AG20443 (cell line): ENCODE measurements around the gene FKBP1A.

ENCODE experiments used
- DNase-seq: peaks from one replicate; pipeline ENCODE4 v3.0.0; 2012; ENCODE audit warnings: low spot score, mixed read lengths

The FKBP1A gene

DNA sequence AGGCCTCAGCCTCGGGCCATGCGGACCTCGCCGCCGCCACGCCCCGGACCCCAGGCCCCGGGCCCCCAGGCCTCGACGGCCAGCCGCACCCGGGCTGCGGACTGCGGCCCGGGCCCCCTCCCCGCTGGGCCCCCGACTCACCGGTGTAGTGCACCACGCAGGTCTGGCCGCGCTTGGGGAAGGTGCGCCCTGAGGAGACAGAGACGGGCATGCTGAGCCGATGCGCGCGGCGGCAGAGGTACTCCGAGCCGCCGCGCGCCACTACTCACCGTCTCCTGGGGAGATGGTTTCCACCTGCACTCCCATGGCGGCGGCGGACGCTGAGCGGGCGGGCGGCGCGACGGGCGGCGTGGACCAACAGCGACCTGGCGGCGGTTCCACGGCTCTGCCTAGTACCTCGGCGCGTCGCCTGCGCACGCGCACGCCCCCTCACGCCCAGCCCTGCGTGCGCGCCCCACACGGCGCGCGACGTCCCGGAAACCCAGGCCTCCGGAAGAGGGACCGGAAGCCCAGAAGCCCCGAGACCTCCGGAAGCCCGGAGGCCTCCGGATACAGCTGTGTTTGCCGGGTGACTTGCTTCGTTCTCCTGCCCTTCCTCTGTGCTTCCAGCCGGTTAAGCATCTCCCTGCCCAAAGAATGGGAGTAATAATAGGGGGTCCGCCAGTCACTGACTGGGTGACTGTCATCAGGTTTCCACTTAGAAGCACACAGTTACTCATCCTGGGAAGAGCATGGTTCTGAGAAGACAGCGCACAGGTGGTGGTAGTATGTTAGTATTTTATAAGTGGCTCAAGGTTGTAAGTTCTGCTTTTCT lies at the start of gene FKBP1A:
TSS of gene FKBP1A (minus strand) at position 362 of the 814 bp plus-strand sequence. CDS start at position 306, 56 bp downstream.
- peak; percentile 99 for DNase-seq

DNA sequence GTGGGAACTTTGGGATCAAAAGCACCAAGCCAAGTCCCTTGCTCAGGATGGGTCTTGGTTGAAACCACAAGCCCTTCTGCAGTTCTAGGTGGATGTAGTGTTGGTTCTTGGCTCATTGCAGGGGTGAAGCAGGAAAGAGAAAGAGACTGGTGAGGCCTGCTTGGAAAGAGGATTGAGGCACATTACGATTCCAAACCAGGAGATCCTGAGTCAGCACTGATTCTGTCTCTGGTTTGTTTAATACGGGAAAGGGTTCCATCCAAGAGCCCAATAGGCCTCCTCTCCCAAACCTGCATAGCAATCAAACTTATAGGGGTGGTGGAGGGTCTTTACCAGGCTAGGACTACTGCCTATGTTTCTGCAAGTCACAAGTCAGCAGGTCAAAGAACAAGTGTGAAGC lies 49.5 kb upstream of the FKBP1A start:
- DNase-seq, result no peak

DNA sequence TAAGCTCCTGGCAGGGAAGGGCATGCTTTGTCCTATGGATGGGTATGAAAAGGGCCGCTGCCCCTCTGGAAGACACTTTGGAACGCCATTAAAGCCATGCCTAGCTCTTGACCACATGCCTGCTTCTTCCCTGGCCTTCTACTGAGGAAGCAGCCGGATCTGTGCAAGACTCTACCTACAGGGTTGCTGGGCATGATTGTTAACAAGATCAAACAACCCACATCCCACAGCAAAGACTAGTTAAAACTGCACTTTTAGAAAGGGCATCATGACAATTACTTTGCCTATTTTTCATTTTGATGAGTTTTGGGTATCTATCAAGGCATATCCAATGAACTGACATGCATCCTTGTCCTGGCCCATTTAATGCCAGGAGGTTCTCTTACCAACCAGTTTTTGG lies 48.3 kb upstream of the FKBP1A start:
- DNase-seq, result no peak

DNA sequence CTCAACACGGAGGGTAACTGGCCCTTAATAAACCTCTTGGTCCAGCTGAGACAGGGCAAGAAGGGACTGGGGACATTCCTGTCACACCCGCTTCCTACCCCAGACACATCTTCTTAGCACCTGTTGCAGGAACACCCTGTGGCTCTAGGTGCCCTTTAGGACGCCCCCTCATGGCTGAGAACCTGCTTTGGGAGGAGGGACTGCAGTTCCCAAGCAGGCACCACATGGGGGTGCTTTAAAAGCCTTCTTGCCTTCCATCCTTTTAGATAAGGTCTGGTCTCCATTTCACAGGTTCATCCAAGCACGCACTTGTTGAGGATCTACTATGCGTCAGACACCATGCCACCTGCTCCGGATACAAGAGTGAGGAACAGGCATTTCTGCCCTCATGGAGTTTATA lies 47.2 kb upstream of the FKBP1A start:
- DNase-seq, result peak; percentile 30

DNA sequence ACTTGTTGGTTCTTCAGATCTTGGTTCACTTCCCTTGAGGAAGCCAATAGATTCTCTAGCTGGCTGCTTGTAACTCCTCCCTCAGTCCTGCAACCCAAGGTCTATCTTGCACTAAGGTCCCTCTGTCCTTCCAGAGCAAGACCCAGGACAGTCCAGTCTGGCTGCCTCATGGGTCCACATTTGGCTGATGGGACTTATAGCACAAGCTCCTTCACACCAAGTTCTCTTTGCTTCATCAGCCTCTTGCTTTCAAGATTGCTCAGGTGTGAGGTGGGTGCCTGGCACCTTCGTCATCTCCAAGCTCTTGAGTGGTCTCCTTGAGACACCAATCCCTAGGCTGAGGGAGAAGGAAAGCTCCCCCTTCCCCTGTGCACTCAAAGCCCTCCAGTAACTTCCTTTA lies 45.5 kb upstream of the FKBP1A start:
- no peak for DNase-seq

DNA sequence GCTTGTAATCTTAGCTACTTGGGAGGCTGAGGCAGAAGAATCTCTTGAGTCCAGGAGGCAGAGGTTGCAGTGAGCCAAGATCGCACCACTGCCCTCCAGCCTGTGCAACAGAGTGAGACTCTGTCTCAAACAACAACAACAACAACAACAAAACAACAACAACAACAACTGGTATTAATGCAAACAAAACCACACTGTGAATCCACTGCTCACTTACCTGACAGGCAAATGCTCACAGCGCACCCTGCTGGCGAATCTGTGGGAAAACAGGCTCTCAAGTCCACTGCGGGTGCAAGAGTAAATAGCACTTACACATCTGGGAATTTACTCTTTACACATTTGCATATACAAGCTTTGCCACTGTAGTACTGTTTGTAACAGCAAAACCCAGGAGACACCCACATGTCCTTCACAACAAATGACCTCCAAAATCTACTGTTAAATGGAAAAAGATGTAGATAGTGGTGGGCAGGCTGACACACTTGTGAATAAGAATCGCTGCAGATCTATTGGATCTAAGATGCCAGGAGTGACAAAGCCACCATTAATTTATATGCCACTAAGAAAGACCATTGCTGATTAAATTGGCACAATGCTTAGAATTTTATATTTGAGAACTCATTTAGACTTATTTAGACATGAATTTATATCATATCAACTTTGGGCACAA lies 44.5 kb upstream of the FKBP1A start:
- peak; percentile 82 for DNase-seq

DNA sequence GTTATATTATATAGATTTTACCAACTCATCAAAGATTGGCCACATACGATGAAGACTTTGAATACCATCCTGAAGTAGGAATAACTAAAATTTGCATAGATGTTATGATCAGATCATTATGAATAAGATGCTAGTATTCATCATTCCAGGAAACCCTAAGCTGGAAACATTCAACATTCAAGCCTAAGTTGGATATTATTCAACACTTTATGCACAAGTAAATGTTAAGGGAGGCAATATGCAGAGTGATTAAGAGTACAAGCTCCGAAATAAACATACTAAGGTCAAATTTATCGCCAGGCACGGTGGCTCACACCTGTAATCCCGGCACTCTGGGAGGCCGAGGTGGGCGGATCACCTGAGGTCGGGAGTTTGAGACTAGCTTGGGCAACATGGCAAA lies 43.4 kb upstream of the FKBP1A start:
- no peak for DNase-seq

DNA sequence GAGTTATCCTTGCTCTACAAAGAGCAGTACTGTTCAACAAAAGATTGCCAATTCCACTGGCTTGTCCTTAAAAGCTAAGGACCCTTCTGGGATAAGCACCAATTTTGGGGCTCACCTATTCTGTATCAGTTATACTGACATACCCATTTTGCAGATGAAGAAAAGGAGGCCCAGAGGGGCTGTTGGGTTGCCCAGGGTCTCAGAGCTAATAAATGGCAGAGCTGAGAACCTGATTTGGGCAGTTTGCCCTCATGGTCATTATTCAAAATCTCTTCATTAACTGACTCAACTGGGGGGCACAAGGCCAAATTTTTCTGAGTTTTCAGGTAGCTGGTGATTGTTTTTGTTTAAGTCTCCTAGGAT lies 42.5 kb upstream of the FKBP1A start:
- no peak for DNase-seq

DNA sequence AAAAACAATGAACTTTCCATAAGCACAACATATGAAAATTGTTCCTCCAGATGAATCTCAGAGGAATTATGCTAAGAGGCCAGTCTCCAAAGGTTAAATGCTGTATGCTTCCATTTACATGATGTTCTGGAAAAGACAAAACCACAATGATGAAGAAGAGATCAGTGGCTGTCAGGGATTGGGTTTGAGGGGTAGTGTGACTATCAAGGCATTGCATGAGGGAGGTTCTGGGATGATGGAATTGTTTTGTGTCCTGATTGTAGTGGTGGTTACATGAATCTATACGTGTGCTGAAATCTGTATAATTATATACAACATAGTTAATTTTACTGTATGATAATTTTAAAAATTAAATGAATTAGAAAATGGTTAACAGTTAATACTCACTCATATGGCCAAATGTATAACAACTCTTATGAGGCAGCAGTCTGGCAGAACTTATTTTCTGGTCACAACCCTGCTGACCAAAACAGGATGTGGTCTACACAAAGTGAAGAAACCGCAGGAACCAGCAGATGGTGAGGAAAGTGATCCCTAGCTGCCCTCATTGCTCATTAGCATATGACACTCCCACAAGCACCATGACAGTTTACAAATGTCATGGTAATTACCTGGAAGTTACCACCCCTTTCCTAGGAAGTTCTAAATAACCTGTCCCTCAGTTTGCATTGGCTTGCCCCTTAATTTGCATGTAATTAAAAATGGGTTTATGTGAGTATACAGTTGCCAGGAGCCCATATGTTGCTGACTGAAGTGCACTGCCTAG lies 41.9 kb upstream of the FKBP1A start:
- peak; percentile 62 for DNase-seq

DNA sequence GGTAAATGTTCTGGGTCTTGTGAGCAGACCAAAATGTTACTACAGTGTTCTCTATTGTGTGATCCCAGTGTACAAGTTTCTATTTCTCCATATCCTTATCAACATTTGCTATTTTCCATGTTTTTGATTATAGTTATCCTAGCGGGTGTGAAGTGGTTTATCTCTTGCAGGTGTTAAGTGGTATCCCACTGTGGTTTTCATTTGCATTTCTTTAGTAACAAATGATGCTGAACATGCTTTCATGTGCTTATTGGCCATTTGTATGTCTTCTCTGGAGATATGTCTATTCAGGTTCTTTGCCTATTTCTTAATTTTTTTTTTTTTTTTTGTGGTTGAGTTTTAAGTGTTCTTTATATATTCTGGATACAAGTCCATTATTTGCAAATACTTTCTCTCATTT lies 38.3 kb upstream of the FKBP1A start:
- DNase-seq, result no peak

DNA sequence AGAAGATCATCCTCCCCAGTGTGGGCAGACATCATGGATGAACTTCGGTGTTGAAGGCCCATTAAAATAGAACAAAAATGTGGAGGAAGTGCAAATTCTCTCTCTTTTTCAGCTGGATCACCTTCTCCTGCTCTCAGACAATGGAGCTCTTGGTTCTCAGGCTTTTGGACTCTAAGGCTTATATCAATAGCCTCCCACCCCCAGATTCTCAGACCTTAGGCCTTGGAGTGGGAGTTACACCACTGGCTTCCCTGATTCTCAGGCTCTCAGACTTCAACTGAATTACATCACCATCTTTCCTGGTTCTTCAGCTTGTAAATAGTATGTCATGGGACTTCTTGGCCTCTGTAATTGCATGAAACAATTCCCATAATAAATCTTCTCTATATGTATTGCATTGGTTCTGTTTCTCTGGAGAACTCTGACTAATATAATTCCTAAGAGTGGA lies 37.2 kb upstream of the FKBP1A start:
- DNase-seq, result no peak

DNA sequence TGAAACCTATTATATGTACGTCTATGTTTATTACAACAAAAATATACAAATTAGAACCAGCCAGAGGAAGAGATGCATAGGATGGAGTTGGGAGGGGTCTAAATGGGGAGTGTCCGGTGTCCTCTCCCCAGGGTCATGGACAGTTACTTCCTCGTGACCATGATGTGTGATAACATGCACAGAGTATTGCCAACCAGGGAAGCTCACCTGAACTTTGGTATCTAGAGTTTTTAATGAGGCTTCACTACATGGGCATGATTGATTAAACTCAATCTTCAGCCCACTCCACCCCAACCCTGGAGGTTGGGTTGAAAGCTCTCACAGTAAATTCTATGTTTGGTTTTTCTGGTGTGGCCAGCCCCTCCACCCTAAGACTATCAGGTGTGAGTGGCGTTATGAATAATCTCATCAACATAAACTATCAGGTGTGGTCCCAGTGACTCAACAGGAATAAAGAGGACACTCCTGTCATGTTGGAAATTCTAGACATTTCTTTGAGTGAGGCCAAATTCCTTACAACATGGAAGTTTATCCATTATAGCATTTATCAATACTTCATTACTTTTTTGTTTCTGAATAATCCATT lies 36.4 kb upstream of the FKBP1A start:
- DNase-seq, result no peak

DNA sequence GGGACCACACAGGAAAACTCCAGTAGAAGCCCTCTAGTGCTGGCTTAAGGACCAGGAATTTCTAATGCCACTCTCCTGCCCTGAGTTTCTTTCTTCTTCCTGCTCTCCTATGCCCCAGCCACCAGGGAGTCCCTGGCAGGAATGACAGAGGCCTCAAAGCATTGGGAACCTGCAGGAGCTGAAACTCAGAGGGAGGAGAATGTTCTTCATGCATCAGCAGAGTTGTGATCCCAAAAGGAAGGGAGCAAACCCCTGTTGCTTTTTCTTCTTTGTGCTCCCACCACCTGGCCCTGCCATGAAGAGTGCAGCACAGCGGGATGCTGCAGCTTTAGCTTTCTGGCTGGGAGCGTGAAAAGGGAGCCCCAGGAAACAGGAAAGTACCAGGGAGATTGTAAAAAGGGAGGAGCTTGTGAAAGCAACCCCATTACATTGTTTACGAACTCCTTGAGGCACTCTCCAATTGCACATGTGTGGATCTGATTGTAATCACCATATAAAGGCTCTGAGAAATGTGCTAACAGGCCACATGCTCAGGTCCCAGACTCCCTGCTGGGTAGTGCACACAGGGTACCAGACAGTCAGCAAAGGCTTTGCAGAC lies 34.7 kb upstream of the FKBP1A start:
- no peak for DNase-seq

DNA sequence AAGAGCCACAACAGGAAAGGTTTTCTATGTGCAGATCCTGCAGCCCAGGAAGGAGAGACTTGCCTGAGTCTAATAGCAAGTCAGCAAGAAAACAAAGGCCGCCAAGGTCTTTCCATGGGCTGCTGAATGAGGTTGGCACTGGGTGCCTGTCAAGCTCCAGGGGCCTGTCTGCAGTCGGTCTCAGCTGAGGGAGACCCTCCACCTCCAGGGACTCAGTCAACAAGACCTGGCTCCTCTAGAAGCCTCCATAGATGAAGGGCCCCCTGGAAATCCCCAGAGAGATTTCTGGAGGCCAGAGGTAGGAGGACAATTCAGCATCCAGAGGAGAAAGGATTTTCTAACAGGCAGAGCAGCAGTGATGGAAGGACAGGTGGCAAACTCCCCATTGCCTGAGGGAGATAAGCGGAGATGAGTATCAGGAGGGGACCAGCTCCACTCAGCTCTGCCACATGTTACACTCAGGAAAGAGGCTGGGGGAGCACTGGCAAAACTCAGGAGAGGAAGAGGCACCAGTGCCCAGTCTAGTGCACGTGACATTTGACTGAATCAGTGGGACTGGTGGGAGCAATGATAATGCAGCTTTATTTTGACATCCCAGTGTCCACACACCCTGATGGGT lies 33.5 kb upstream of the FKBP1A start:
- no peak for DNase-seq

DNA sequence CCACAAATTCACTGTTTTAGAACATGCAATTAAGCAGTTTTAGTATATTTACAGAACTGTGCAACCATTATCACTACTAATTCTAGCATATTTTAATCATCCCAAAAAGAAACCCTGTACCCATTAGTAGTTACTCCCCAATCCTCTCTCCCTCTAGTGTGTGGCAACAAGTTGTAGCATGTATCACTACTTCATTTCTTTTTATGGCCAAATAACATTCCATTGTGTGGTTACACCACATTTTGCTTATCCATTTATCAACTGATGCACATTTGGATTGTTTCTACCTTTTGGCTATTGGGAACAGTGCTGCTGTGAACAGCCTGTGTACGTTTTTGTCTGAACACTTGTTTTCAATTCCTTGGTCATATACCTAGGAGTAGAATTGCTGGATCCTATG lies 31.5 kb upstream of the FKBP1A start:
- no peak for DNase-seq

DNA sequence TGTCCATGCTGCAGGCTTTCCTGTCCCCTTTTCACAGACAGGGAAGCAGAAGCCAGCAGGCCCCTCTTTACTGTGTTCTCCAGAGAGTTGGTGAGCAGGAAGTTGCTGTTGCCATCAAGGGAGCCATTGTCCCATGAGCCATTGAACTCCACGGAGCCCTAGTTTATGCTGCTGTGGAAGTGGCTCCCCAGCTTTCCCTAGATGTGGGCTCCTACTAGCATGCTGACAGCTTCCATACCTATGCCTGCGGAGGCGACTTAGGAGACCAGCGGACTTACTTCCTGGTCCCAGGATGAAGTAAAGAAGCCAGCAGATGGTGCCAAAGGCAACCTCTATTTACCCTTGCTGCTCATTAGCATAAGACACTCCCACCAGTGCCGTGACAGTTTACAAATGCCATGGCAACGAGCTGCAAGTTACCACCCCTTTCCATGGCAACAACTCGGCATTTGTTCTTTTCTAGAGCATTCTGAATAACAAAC lies 30.8 kb upstream of the FKBP1A start:
- DNase-seq, result peak; percentile 36

DNA sequence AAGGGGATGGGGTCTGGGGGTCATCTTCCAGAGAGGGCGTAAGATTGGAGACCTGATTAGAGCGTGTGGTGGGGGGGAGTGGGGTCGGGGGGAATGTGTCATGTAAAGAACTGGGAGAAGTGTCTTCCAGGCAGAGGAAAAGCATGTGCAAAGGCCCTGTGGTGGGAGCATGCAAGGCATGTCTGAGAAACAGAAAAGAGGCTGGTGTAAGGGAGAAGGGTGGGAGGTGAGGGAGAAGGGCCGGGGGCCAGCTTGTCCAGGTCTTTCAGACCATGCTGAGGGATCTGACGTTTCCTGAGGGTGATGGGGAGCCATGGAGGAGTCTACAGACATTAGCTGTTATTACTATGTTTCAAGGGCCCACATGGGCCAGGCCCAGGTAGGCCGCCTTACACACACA lies 30.4 kb upstream of the FKBP1A start:
- DNase-seq, result no peak

DNA sequence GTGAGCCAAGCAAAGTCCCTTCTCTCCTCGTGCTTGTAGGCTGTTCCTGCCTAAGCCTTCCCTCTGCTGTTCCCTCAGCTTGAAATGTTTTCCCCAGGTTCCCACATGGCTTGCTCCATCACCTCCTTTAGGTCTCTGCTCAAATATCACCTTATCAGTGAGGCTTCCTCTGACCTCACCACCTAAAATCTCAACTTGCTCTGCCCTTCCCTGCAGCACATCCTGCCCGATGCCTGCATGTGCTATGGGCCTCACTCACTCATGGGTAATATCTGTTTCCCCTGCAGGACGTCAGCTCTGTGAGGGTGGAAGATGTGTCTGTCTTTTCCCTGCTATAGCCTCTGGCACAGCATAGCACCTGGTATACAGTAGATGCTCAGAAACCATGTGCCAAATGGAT lies 29.9 kb upstream of the FKBP1A start:
- no peak for DNase-seq

DNA sequence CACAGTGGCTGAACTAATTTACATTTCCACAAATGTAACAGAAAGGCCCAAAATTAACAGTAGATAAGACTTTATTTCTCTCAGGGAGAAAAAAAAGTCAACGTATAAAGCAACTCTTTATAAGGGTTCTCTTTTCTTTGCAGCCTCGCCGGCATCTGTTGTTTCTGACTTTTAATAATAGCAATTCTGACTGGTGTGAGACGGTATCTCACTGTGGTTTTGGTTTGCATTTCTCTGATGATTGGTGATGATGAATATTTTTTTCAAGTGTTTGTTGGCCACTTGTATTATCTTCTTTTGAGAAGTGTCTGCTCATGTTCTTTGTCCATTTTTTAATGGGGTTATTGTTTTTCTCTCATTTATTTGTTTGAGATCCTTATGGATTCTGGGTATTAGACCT lies 27.2 kb upstream of the FKBP1A start:
- no peak for DNase-seq

DNA sequence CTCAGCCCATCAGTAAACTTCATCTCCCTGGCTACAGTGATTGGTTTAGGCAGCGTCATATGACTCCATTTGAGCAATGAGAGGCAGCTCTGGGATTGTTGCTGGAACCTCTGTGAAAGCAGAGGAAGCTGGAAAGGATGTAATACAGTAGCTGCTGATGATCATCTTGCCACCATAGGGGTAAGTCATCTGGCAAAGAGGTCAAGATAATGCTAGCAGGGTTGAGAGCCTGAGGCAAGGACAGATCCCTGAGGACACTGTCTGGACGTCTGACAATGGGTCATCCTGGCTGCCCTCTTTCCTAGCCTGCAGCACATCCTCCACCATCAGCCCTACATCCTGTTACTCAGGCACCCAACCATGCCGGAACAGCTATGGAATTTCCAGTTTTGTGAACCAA lies 25.5 kb upstream of the FKBP1A start:
- DNase-seq, result peak; percentile 29

DNA sequence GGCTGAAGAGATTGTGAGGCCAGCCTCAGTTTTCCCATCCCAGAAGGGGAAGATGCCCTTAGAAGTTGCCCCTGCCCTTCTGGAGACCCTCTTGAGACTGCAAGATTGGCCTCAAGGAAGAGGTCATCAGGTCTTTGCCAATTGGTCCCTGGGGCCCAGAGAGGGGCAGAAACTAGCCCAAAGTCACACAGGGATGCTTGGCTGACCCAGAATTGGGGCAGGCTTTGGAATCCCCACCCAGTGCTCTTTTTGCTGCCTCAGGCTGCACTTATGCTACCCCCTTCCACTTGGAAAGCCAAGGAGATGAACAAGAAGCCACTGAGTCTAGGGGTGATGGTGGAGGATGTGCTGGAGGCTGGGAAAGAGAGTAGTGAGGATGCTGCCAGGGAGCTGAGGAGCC lies 24.9 kb upstream of the FKBP1A start:
- no peak for DNase-seq

DNA sequence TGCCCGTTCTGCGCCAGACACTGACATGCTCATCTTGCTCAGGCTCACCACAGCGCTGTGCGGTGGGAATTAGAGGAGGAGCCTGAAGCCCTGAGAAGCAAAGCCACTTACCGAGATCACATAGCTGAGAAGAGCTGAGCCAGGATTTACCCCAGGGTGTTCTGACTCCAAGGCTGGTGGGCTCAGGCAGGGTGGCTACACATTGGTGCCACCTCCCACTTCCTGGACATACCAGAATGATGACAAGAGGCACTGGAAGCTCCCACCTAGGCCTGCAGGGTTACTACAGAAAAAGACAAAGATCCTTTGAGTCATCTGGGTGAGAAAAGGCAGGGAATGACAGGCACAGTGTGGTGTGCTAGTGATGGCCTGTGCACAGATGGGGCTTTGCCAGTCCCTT lies 24.4 kb upstream of the FKBP1A start:
- peak; percentile 46 for DNase-seq
